Measurements from ENCODE around the gene EFHD2.

- TF ChIP-seq EZH2 (IDR thresholded peaks at IDR 0.05; ENCODE audit: insufficient read depth, low read length) (no peak), CTCF (IDR thresholded peaks at IDR 0.05; ENCODE audit: insufficient read depth, low read depth, low read length) (no peak)
Observed at GRCh38 chr1:15440357-15440756, 30.7 kb downstream of the EFHD2 start.
